ENCODE measurements around the gene WNT9A. TPM values are rescaled to one million over a fixed set of nuclear protein-coding genes. Genes with fewer than 3 reads are reported as not detected.

WNT9A gene
- total RNA-seq, 2 donors from 2014 or later = 1.2 to 1.7 TPM

GRCh38 chr1:227869851-227870305 is 77.9 kb downstream of the WNT9A start:
- Histone ChIP-seq H3K4me1 (ENCODE audit: control insufficient read depth, insufficient read depth, low read length) (no peaks in the 10 kb centered on the region), H3K27me3 (ENCODE audit: control insufficient read depth, insufficient read depth, low read length, poor library complexity, severe bottlenecking) (no peaks in the 10 kb centered on the region), H3K9ac (ENCODE audit: extremely low read depth, low read length, poor library complexity, severe bottlenecking) (no peak overlapping the region), H3K36me3 (ENCODE audit: control insufficient read depth, insufficient read depth, low read length) (no peaks in the 10 kb centered on the region), H3K27ac (ENCODE audit: low read depth, low read length) (no peak overlapping the region), H3K4me3 (ENCODE audit: low read length) (no peak overlapping the region), H3K9me3 (ENCODE audit: control insufficient read depth, low read length) (peaks cover 5% of the 10 kb centered on the region)
- Mint-ChIP-seq H3K4me3 (no peak overlapping the region), H3K36me3 (ENCODE audit: low read depth) (no peaks in the 10 kb centered on the region), H3K9me3 (peaks cover 2% of the 10 kb centered on the region), H3K27me3 (ENCODE audit: insufficient read depth) (peaks cover 30% of the 10 kb centered on the region), H3K27ac (no peak overlapping the region), H3K4me1 (no peaks in the 10 kb centered on the region)
- no peak for DNase-seq
- 87 to 90% methylated on average over 5 of the region's 5 CpGs for WGBS, 2 experiments (ENCODE audit: insufficient coverage in 1 of 2, insufficient read length in 1 of 2)
- TF ChIP-seq, protein P1, sequence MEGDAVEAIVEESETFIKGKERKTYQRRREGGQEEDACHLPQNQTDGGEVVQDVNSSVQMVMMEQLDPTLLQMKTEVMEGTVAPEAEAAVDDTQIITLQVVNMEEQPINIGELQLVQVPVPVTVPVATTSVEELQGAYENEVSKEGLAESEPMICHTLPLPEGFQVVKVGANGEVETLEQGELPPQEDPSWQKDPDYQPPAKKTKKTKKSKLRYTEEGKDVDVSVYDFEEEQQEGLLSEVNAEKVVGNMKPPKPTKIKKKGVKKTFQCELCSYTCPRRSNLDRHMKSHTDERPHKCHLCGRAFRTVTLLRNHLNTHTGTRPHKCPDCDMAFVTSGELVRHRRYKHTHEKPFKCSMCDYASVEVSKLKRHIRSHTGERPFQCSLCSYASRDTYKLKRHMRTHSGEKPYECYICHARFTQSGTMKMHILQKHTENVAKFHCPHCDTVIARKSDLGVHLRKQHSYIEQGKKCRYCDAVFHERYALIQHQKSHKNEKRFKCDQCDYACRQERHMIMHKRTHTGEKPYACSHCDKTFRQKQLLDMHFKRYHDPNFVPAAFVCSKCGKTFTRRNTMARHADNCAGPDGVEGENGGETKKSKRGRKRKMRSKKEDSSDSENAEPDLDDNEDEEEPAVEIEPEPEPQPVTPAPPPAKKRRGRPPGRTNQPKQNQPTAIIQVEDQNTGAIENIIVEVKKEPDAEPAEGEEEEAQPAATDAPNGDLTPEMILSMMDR (conservative IDR thresholded peaks at IDR 0.05) = no peak

- no peaks in the 10 kb centered on the region for H3K4me1 Mint-ChIP-seq
- Histone ChIP-seq H3K27ac (ENCODE audit: low read depth, low read length) (no peak overlapping the region), H3K9me3 (ENCODE audit: control insufficient read depth, low read length) (peaks cover 6% of the 10 kb centered on the region), H3K4me1 (ENCODE audit: control insufficient read depth, insufficient read depth, low read length) (no peaks in the 10 kb centered on the region), H3K36me3 (ENCODE audit: control insufficient read depth, insufficient read depth, low read length) (no peaks in the 10 kb centered on the region), H3K9ac (ENCODE audit: extremely low read depth, low read length, poor library complexity, severe bottlenecking) (no peak overlapping the region), H3K27me3 (ENCODE audit: control insufficient read depth, insufficient read depth, low read length, poor library complexity, severe bottlenecking) (no peaks in the 10 kb centered on the region), H3K4me3 (ENCODE audit: low read length) (no peak overlapping the region)
- H3K9me3 Mint-ChIP-seq = peaks cover 7% of the 10 kb centered on the region
- H3K27ac Mint-ChIP-seq = no peak overlapping the region
- H3K27me3 Mint-ChIP-seq (ENCODE audit: insufficient read depth) = peaks cover 29% of the 10 kb centered on the region
- H3K4me3 Mint-ChIP-seq = no peak overlapping the region
- TF ChIP-seq, protein P1 (conservative IDR thresholded peaks at IDR 0.05) = no peak
- WGBS, 2 experiments (ENCODE audit: insufficient coverage in 1 of 2, insufficient read length in 1 of 2) = 87 to 93% methylated on average over 2 to 5 of the region's 5 CpGs
- no peak for DNase-seq
- H3K36me3 Mint-ChIP-seq (ENCODE audit: low read depth) = no peaks in the 10 kb centered on the region
Measured at GRCh38 chr1:227869279-227869842, 78.4 kb downstream of the WNT9A start.

Small RNA genes within 50 kb of the gene (microRNA-seq; reads per million reads assigned to microRNA genes)
- gene MIR5008 (ENCODE audit: borderline microRNAs expressed) = not detected

Other genes with a start within 250 kb of the WNT9A start
- gene JMJD4, start 212.6 kb downstream of the WNT9A start, total RNA-seq = 10 to 100 TPM; 19.4 to 21.8 TPM
- 10 to 100 TPM; 42.5 to 46.6 TPM for gene SNAP47, start 212.5 kb downstream of the WNT9A start, total RNA-seq
- gene PRSS38, start 132.3 kb downstream of the WNT9A start, total RNA-seq = not detected
- under 1 TPM; 0.11 to 0.46 TPM for gene WNT3A, start 59.1 kb upstream of the WNT9A start, total RNA-seq
- 100 to 1,000 TPM; 322 to 372 TPM for gene ARF1, start 134.8 kb upstream of the WNT9A start, total RNA-seq
- gene C1orf35, start 155.4 kb upstream of the WNT9A start, total RNA-seq = 10 to 100 TPM; 31.6 to 34.0 TPM
- gene MRPL55, start 161.4 kb upstream of the WNT9A start, total RNA-seq = 10 to 100 TPM; 57.6 to 66.7 TPM
- gene GUK1, start 192.3 kb upstream of the WNT9A start, total RNA-seq = 100 to 1,000 TPM; 110 to 112 TPM
- under 1 TPM; 0.53 to 0.60 TPM for gene GJC2, start 202.0 kb upstream of the WNT9A start, total RNA-seq
- gene IBA57, start 217.9 kb upstream of the WNT9A start, total RNA-seq = 1 to 10 TPM; 6.8 to 7.7 TPM

Measured in endodermal cell (in vitro differentiated cells).